ENCODE results near the gene CMTM1.

The CMTM1 gene

GRCh38 chr16:66528294-66528693 is 37.9 kb upstream of the CMTM1 start:
- no peak for ATAC-seq
- no peak for TF ChIP-seq TCF4 (CRISPR knock-in tag; IDR thresholded peaks at IDR 0.05; ENCODE audit: borderline replicate concordance)
- no peak for TF ChIP-seq CSDC2 (CRISPR knock-in tag; IDR thresholded peaks at IDR 0.05)

GRCh38 chr16:66529475-66529874 is 36.8 kb upstream of the CMTM1 start:
- no peak for TF ChIP-seq ZNF8 (CRISPR knock-in tag; IDR thresholded peaks at IDR 0.05)
- no peak for TF ChIP-seq ZFP30 (CRISPR knock-in tag; IDR thresholded peaks at IDR 0.05)
- no peak for TF ChIP-seq TCF4 (CRISPR knock-in tag; IDR thresholded peaks at IDR 0.05; ENCODE audit: borderline replicate concordance)
- TF ChIP-seq ZFP3 (CRISPR knock-in tag; IDR thresholded peaks at IDR 0.05) = no peak
- TF ChIP-seq ESRRG (CRISPR knock-in tag; IDR thresholded peaks at IDR 0.05) = no peak
- no peak for TF ChIP-seq CSDC2 (CRISPR knock-in tag; IDR thresholded peaks at IDR 0.05)
- no peak for TF ChIP-seq TOX (CRISPR knock-in tag; IDR thresholded peaks at IDR 0.05; ENCODE audit: borderline replicate concordance)
- TF ChIP-seq, protein P1, sequence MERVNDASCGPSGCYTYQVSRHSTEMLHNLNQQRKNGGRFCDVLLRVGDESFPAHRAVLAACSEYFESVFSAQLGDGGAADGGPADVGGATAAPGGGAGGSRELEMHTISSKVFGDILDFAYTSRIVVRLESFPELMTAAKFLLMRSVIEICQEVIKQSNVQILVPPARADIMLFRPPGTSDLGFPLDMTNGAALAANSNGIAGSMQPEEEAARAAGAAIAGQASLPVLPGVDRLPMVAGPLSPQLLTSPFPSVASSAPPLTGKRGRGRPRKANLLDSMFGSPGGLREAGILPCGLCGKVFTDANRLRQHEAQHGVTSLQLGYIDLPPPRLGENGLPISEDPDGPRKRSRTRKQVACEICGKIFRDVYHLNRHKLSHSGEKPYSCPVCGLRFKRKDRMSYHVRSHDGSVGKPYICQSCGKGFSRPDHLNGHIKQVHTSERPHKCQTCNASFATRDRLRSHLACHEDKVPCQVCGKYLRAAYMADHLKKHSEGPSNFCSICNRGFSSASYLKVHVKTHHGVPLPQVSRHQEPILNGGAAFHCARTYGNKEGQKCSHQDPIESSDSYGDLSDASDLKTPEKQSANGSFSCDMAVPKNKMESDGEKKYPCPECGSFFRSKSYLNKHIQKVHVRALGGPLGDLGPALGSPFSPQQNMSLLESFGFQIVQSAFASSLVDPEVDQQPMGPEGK (CRISPR knock-in tag; IDR thresholded peaks at IDR 0.05; ENCODE audit: borderline replicate concordance) = no peak
- TF ChIP-seq, protein P2, sequence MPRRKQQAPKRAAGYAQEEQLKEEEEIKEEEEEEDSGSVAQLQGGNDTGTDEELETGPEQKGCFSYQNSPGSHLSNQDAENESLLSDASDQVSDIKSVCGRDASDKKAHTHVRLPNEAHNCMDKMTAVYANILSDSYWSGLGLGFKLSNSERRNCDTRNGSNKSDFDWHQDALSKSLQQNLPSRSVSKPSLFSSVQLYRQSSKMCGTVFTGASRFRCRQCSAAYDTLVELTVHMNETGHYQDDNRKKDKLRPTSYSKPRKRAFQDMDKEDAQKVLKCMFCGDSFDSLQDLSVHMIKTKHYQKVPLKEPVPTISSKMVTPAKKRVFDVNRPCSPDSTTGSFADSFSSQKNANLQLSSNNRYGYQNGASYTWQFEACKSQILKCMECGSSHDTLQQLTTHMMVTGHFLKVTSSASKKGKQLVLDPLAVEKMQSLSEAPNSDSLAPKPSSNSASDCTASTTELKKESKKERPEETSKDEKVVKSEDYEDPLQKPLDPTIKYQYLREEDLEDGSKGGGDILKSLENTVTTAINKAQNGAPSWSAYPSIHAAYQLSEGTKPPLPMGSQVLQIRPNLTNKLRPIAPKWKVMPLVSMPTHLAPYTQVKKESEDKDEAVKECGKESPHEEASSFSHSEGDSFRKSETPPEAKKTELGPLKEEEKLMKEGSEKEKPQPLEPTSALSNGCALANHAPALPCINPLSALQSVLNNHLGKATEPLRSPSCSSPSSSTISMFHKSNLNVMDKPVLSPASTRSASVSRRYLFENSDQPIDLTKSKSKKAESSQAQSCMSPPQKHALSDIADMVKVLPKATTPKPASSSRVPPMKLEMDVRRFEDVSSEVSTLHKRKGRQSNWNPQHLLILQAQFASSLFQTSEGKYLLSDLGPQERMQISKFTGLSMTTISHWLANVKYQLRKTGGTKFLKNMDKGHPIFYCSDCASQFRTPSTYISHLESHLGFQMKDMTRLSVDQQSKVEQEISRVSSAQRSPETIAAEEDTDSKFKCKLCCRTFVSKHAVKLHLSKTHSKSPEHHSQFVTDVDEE (CRISPR knock-in tag; IDR thresholded peaks at IDR 0.05) = no peak
- no peak for TF ChIP-seq ARNTL (CRISPR knock-in tag; IDR thresholded peaks at IDR 0.05; ENCODE audit: borderline replicate concordance, low read depth)
- TF ChIP-seq, protein P3, sequence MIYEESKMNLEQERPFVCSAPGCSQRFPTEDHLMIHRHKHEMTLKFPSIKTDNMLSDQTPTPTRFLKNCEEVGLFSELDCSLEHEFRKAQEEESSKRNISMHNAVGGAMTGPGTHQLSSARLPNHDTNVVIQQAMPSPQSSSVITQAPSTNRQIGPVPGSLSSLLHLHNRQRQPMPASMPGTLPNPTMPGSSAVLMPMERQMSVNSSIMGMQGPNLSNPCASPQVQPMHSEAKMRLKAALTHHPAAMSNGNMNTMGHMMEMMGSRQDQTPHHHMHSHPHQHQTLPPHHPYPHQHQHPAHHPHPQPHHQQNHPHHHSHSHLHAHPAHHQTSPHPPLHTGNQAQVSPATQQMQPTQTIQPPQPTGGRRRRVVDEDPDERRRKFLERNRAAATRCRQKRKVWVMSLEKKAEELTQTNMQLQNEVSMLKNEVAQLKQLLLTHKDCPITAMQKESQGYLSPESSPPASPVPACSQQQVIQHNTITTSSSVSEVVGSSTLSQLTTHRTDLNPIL (CRISPR knock-in tag; IDR thresholded peaks at IDR 0.05; ENCODE audit: low read depth) = no peak
- TF ChIP-seq ZC3H10 (CRISPR knock-in tag; IDR thresholded peaks at IDR 0.05) = no peak
- no peak for TF ChIP-seq SNAI2 (CRISPR knock-in tag; IDR thresholded peaks at IDR 0.05)
- no peak for TF ChIP-seq OSR1 (CRISPR knock-in tag; IDR thresholded peaks at IDR 0.05)
- no peak for TF ChIP-seq ZNF565 (CRISPR knock-in tag; conservative IDR thresholded peaks at IDR 0.05; ENCODE audit: low read depth)
- no peak for ATAC-seq

GRCh38 chr16:66534376-66534799 is 31.9 kb upstream of the CMTM1 start:
- TF ChIP-seq, protein P2 (CRISPR knock-in tag; IDR thresholded peaks at IDR 0.05) = no peak
- no peak for TF ChIP-seq ZFP3 (CRISPR knock-in tag; IDR thresholded peaks at IDR 0.05)
- no peak for ATAC-seq

DNA sequence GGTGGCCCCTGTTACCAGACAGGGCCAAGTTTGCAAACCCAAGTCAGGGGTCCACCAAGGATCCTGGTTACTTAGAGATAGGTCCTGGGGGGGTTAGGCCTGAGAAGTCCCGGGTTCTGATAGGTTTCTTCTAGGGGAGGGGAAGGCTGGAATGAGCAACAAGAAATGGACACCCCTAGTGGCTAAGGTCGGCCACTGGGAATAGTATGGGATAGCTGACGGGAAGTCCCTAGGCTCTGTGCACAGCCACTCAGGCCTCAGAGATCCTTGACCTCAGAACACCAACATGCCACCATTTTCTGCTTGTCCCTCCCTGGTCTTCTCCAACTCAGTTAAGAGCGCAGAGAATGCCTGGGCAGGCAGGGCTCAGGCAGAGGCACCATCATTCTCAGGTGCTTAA is 29.7 kb upstream of the CMTM1 start:
- TF ChIP-seq TCF4 (CRISPR knock-in tag; IDR thresholded peaks at IDR 0.05; ENCODE audit: borderline replicate concordance) (no peak), ZNF8 (CRISPR knock-in tag; IDR thresholded peaks at IDR 0.05) (no peak), SNAI2 (CRISPR knock-in tag; IDR thresholded peaks at IDR 0.05) (no peak)
- TF ChIP-seq, protein P3 (CRISPR knock-in tag; IDR thresholded peaks at IDR 0.05; ENCODE audit: low read depth) = no peak
- ATAC-seq = no peak

DNA sequence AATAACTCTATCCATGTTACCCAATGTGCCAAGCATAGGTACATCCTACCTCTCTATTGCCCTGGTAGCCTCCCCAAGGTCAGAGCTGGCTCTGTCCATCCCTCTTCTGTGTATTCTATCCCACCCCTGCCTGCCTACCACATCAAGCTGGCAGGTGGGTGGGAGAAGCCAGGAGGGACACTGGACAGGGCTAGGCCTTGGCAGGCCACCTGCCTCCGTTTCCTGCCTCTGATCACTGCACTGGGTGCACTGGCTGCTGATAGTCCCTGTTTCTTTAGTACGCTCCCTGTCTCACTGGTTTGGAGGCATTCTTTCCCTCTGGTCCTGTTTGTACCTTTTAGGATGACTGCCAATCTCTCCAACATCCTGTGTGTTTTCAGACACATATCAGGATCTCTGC is 29.0 kb upstream of the CMTM1 start:
- ATAC-seq = no peak
- TF ChIP-seq CSDC2 (CRISPR knock-in tag; IDR thresholded peaks at IDR 0.05) (no peak), SNAI2 (CRISPR knock-in tag; IDR thresholded peaks at IDR 0.05) (no peak), ZC3H10 (CRISPR knock-in tag; IDR thresholded peaks at IDR 0.05) (no peak), ZFP30 (CRISPR knock-in tag; IDR thresholded peaks at IDR 0.05) (no peak), ZFP3 (CRISPR knock-in tag; IDR thresholded peaks at IDR 0.05) (no peak), TCF4 (CRISPR knock-in tag; IDR thresholded peaks at IDR 0.05; ENCODE audit: borderline replicate concordance) (no peak), ISL1 (CRISPR knock-in tag; IDR thresholded peaks at IDR 0.05) (no peak), PPARA (CRISPR knock-in tag; IDR thresholded peaks at IDR 0.05; ENCODE audit: borderline replicate concordance) (no peak), RARB (CRISPR knock-in tag; IDR thresholded peaks at IDR 0.05) (no peak), BACH2 (CRISPR knock-in tag; IDR thresholded peaks at IDR 0.05; ENCODE audit: borderline replicate concordance) (no peak), ZNF70 (CRISPR knock-in tag; IDR thresholded peaks at IDR 0.05) (no peak)
- TF ChIP-seq, protein P3 (CRISPR knock-in tag; IDR thresholded peaks at IDR 0.05; ENCODE audit: low read depth) = no peak
- TF ChIP-seq, protein P1 (CRISPR knock-in tag; IDR thresholded peaks at IDR 0.05; ENCODE audit: borderline replicate concordance) = no peak
